A549 (cell line): ENCODE data around the gene ARHGEF6. TPM values are rescaled to one million over a fixed set of nuclear protein-coding genes. Genes with fewer than 3 reads are reported as not detected.
A peak's percentile ranks its signal among the peaks of the same experiment; 100 is the strongest.

Experiments used
- ATAC-seq, 2 experiments: fragments of 200-7000 bp in 1 of 2; fragments of >200 bp in 1 of 2; cut with Nextera tagmentation in 1 of 2; cut with Tn5 transposase in 1 of 2; 3 replicates each; pipeline versions ENCODE4 v1.8.0 to v1.9.1; 2018 to 2020; ENCODE audit warnings: mild to moderate bottlenecking in 1 of 2, moderate library complexity in 1 of 2
- CTCF ChIA-PET: fragments of 300-600 bp; sonication (Branson Sonifier 250); formaldehyde crosslinking; extraction: SDS; loops from one replicate; lab custom pipeline; 2021; ENCODE audit warnings: antibody characterized with exemption, inconsistent platforms; lab: Yijun Ruan, JAX
- POLR2A ChIA-PET: fragments of 350-600 bp; formaldehyde crosslinking; extraction: SDS; loops from one replicate; lab custom pipeline; 2021; ENCODE audit warnings: antibody characterized with exemption, inconsistent platforms; lab: Yijun Ruan, JAX
- DNase-seq, 2 experiments: peaks; one replicate each; pipeline versions ENCODE4 v3.0.0 to v3.0.0-alpha.2; 2011 to 2016; ENCODE audit warnings: low read depth in 1 of 2, low spot score in 1 of 2
- FAIRE-seq: peaks from 2 replicates; lab custom pipeline; 2011; peaks lifted over from hg19 to GRCh38; lab: Jason Lieb, UNC
- H3K27ac ChIP-seq, 2 experiments: fragments of >200 bp; sonication (Bioruptor Twin); formaldehyde crosslinking; 3 replicates each; pipeline ENCODE4 v1.5.1; 2016 to 2017
- H3K4me1 ChIP-seq: fragments of >200 bp; sonication (Bioruptor Twin); formaldehyde crosslinking; 3 replicates; pipeline ENCODE4 v1.6.1; 2016
- H3K4me2 ChIP-seq: fragments of >200 bp; sonication (Bioruptor Twin); formaldehyde crosslinking; 3 replicates; pipeline ENCODE4 v1.6.1; 2016
- H3K4me3 ChIP-seq: fragments of >200 bp; sonication (Bioruptor Twin); formaldehyde crosslinking; 3 replicates; pipeline ENCODE4 v1.5.1; 2016
- H3K9me3 ChIP-seq: fragments of >200 bp; sonication (Bioruptor Twin); formaldehyde crosslinking; 3 replicates; pipeline ENCODE4 v1.6.1; 2016
- CHD4 ChIP-seq: fragments of 200-600 bp; sonication (generic); IDR thresholded peaks from 2 replicates; pipeline ENCODE4 v1.6.1; 2016; ENCODE audit warnings: antibody characterized with exemption, mild to moderate bottlenecking, borderline replicate concordance
- EHF ChIP-seq: fragments of 250-450 bp; sonication (Bioruptor Pico); IDR thresholded peaks from 2 replicates; pipeline ENCODE4 v1.5.0; 2020; ENCODE audit warnings: mild to moderate bottlenecking
- EHMT2 ChIP-seq: fragments of 200-600 bp; sonication (generic); IDR thresholded peaks from 2 replicates; pipeline ENCODE4 v1.6.1; 2016; ENCODE audit warnings: antibody characterized with exemption, low read depth, mild to moderate bottlenecking, moderate library complexity
- EP300 ChIP-seq, 2 experiments: fragments of >200 bp; sonication (Bioruptor Twin); formaldehyde crosslinking; IDR thresholded peaks; 2 replicates in 1 of 2; 3 replicates in 1 of 2; pipeline ENCODE4 v1.6.1; 2016 to 2017
- ESRRA ChIP-seq: fragments of 150-350 bp; IDR thresholded peaks from 2 replicates; pipeline ENCODE4 v1.6.1; 2014; ENCODE audit warnings: mild to moderate bottlenecking, low read length, borderline replicate concordance
- FOXS1 ChIP-seq: fragments of 250-450 bp; sonication (Bioruptor Pico); IDR thresholded peaks from 2 replicates; pipeline ENCODE4 v1.5.0; 2020; ENCODE audit warnings: mild to moderate bottlenecking, moderate library complexity
- HOXA7 ChIP-seq: fragments of 250-450 bp; sonication (Bioruptor Pico); IDR thresholded peaks from 2 replicates; pipeline ENCODE4 v1.5.0; 2020; ENCODE audit warnings: mild to moderate bottlenecking, moderate library complexity
- HOXB13 ChIP-seq: fragments of 250-450 bp; sonication (Bioruptor Pico); IDR thresholded peaks from 2 replicates; pipeline ENCODE4 v1.5.0; 2020; ENCODE audit warnings: low read depth, mild to moderate bottlenecking, moderate library complexity
- KDM1A ChIP-seq: fragments of 200-600 bp; sonication (generic); IDR thresholded peaks from 2 replicates; pipeline ENCODE4 v1.6.1; 2016; ENCODE audit warnings: low read depth, mild to moderate bottlenecking
- KDM5A ChIP-seq: fragments of 200-600 bp; sonication (generic); IDR thresholded peaks from 2 replicates; pipeline ENCODE4 v1.6.1; 2016; ENCODE audit warnings: antibody characterized with exemption, mild to moderate bottlenecking
- MAFK ChIP-seq: fragments of 450-650 bp; IDR thresholded peaks from 2 replicates; pipeline ENCODE4 v1.6.1; 2014; ENCODE audit not compliant: partially characterized antibody
- MAZ ChIP-seq: fragments of 150-350 bp; IDR thresholded peaks from 2 replicates; pipeline ENCODE4 v1.6.1; 2014; ENCODE audit warnings: antibody characterized with exemption, low read depth, low read length, borderline replicate concordance
- NPAS2 ChIP-seq: fragments of 250-450 bp; sonication (Bioruptor Pico); IDR thresholded peaks from 2 replicates; pipeline ENCODE4 v1.8.0; 2022; ENCODE audit warnings: mild to moderate bottlenecking, moderate library complexity, borderline replicate concordance
- NR3C1 ChIP-seq: fragments of >200 bp; sonication (Bioruptor Twin); formaldehyde crosslinking; IDR thresholded peaks from 3 replicates; pipeline ENCODE4 v1.6.1; 2017
- PHF8 ChIP-seq: fragments of 200-600 bp; sonication (generic); IDR thresholded peaks from 2 replicates; pipeline ENCODE4 v1.6.1; 2016; ENCODE audit warnings: low read depth, mild to moderate bottlenecking, antibody characterized with exemption, moderate library complexity, borderline replicate concordance
- POLR2A ChIP-seq: IDR thresholded peaks from 2 replicates; pipeline ENCODE4 v1.6.1; 2012; ENCODE audit warnings: mild to moderate bottlenecking, low read length
- POLR2AphosphoS2 ChIP-seq: conservative IDR thresholded peaks from 2 replicates; pipeline ENCODE4 v1.6.1; 2012; ENCODE audit warnings: low read length, improper control_type of control experiment, inconsistent platforms
- RAD21 ChIP-seq, 2 experiments: fragments of >200 bp in 1 of 2; sonication (Bioruptor Twin) in 1 of 2; formaldehyde crosslinking in 1 of 2; IDR thresholded peaks in 1 of 2; conservative IDR thresholded peaks in 1 of 2; 2 replicates in 1 of 2; 3 replicates in 1 of 2; pipeline ENCODE4 v1.6.1; 2012 to 2018; ENCODE audit warnings: inconsistent platforms in 1 of 2
- TFCP2L1 ChIP-seq: fragments of 250-450 bp; sonication (Bioruptor Pico); IDR thresholded peaks from 2 replicates; pipeline ENCODE4 v1.5.0; 2021; ENCODE audit warnings: mild to moderate bottlenecking
- ZFP36 ChIP-seq: fragments of 450-650 bp; IDR thresholded peaks from 2 replicates; pipeline ENCODE4 v1.6.1; 2014; ENCODE audit warnings: borderline replicate concordance; ENCODE audit not compliant: partially characterized antibody
- ZSCAN20 ChIP-seq: fragments of 250-450 bp; sonication (Bioruptor Pico); IDR thresholded peaks from 2 replicates; pipeline ENCODE4 v1.8.0; 2022; ENCODE audit warnings: mild to moderate bottlenecking, moderate library complexity
- WGBS: methylation state at CpG from one replicate; pipeline ENCODE4 v1.1.6; 2017; ENCODE audit errors: missing lambda C conversion rate; 5-methylcytosine and 5-hydroxymethylcytosine counted together
- polyA plus RNA-seq, 4 experiments: library from polyadenylated mRNA; depleted of rRNA in 3 of 4; stranded (reverse); fragments of >200 nt; fragmentation: RNase III in 1 of 4; extraction: RNeasy Plus Mini Kit Qiagen cat#74134 plus additional on column Dnase treatment in 1 of 4; gene quantifications; 2 replicates in 3 of 4; 3 replicates in 1 of 4; pipeline ENCODE4 v1.2.3, GENCODE V29; 2011 to 2017
- TF ChIP-seq, protein P1 (sequence below): IDR thresholded peaks from 2 replicates; pipeline ENCODE4 v1.6.1; 2012
- TF ChIP-seq, protein P2 (sequence below): fragments of 150-350 bp; IDR thresholded peaks from 2 replicates; pipeline ENCODE4 v1.6.1; 2014; ENCODE audit warnings: low read depth, mild to moderate bottlenecking, low read length
- TF ChIP-seq, protein P3 (sequence below): fragments of 200-600 bp; sonication (generic); IDR thresholded peaks from 2 replicates; pipeline ENCODE4 v1.6.1; 2016; ENCODE audit warnings: antibody characterized with exemption, mild to moderate bottlenecking, moderate library complexity
- TF ChIP-seq, protein P4 (sequence below): IDR thresholded peaks from 2 replicates; pipeline ENCODE4 v1.6.1; 2012; ENCODE audit warnings: low read depth, borderline replicate concordance
- TF ChIP-seq, protein P5 (sequence below): fragments of >200 bp; sonication (Bioruptor Twin); formaldehyde crosslinking; IDR thresholded peaks from 2 replicates; pipeline ENCODE4 v1.6.1; 2016

The ARHGEF6 gene
- polyA plus RNA-seq, 2 of the 4 experiments (the other 2 are of a cell fraction), result 0.10 to 0.30 TPM

DNA sequence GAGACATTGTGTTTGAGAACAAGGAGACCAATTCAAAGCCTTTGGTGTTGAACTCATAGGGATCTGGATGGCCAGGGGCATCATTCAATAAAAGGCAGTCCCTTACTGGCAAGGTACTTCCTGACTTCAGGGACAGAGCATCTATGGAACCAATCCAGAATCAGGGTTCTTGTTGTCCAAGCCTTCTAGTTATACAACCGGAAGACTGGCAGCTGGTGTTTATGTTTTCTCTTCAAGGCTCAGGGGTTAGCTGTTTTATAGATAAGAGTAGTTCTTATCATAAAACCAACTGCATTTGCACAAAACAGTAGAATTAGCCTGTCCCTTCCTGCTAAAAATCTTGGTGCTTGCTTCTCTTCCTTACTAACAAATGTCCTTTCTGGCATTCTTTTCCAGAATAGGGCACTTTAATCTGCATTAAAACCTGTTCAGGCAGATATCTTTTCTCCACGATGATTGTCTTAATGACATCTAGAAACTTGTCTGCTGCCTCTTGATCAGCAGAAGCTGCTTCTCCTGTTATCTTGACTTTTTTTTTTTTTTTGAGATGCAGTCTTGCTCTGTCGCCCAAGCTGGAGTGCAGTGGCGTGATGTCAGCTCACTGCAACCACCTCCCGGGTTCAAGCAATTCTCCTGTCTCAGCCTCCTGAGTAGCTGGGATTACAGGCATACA lies 38.4 kb upstream of the ARHGEF6 start:
- DNase-seq (no peak), ATAC-seq (no peak), FAIRE-seq (no peak)
- H3K4me1 ChIP-seq, result no peaks in the 10 kb centered on the region
- no peak overlapping the region for H3K4me3 ChIP-seq
- CTCF ChIA-PET, result no interaction called here
- no peak overlapping the region for H3K4me2 ChIP-seq
- TF ChIP-seq, protein P1, sequence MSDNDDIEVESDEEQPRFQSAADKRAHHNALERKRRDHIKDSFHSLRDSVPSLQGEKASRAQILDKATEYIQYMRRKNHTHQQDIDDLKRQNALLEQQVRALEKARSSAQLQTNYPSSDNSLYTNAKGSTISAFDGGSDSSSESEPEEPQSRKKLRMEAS, result no peak
- TF ChIP-seq POLR2AphosphoS2, result no peak
- TF ChIP-seq POLR2A, result no peak
- TF ChIP-seq PHF8, result no peak
- TF ChIP-seq EHF (CRISPR knock-in tag), result no peak
- TF ChIP-seq, protein P2, sequence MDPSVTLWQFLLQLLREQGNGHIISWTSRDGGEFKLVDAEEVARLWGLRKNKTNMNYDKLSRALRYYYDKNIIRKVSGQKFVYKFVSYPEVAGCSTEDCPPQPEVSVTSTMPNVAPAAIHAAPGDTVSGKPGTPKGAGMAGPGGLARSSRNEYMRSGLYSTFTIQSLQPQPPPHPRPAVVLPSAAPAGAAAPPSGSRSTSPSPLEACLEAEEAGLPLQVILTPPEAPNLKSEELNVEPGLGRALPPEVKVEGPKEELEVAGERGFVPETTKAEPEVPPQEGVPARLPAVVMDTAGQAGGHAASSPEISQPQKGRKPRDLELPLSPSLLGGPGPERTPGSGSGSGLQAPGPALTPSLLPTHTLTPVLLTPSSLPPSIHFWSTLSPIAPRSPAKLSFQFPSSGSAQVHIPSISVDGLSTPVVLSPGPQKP, result no peak
- TF ChIP-seq, protein P3, sequence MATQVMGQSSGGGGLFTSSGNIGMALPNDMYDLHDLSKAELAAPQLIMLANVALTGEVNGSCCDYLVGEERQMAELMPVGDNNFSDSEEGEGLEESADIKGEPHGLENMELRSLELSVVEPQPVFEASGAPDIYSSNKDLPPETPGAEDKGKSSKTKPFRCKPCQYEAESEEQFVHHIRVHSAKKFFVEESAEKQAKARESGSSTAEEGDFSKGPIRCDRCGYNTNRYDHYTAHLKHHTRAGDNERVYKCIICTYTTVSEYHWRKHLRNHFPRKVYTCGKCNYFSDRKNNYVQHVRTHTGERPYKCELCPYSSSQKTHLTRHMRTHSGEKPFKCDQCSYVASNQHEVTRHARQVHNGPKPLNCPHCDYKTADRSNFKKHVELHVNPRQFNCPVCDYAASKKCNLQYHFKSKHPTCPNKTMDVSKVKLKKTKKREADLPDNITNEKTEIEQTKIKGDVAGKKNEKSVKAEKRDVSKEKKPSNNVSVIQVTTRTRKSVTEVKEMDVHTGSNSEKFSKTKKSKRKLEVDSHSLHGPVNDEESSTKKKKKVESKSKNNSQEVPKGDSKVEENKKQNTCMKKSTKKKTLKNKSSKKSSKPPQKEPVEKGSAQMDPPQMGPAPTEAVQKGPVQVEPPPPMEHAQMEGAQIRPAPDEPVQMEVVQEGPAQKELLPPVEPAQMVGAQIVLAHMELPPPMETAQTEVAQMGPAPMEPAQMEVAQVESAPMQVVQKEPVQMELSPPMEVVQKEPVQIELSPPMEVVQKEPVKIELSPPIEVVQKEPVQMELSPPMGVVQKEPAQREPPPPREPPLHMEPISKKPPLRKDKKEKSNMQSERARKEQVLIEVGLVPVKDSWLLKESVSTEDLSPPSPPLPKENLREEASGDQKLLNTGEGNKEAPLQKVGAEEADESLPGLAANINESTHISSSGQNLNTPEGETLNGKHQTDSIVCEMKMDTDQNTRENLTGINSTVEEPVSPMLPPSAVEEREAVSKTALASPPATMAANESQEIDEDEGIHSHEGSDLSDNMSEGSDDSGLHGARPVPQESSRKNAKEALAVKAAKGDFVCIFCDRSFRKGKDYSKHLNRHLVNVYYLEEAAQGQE, result no peak
- H3K27ac ChIP-seq, result no peak overlapping the region
- POLR2A ChIA-PET, result no interaction called here
- WGBS, result 92% methylated on average over 5 of the region's 5 CpGs
- no peaks in the 10 kb centered on the region for H3K9me3 ChIP-seq

DNA sequence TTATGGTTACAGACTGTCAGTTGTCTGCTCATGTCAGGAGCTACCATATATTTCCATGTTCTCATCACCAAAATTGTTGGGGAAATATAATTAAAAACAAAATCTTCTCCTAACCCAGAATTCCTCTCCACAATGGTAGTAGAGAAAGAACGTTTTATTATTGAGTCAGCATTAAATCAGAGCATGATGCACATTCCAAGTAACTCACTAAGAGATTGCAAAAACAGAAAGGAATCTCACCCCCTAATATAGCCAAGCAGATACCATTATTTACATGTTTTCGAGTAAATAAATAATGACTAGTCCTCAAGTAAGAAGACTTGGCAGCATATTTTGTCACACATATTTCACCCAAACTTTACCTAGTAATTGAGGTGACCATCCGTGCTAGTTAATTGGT lies 36.2 kb upstream of the ARHGEF6 start:
- whole genome bisulfite sequencing, result 35% methylated on average over 3 of the region's 3 CpGs
- FAIRE-seq, result no peak
- no peaks in the 10 kb centered on the region for H3K9me3 ChIP-seq
- H3K27ac ChIP-seq, result no peak overlapping the region
- no peak overlapping the region for H3K4me2 ChIP-seq
- CTCF ChIA-PET, result no interaction called here
- no peak for DNase-seq
- no peaks in the 10 kb centered on the region for H3K4me1 ChIP-seq
- no peak for ATAC-seq
- POLR2A ChIA-PET, result no interaction called here
- TF ChIP-seq NPAS2 (CRISPR knock-in tag), result no peak
- no peak for TF ChIP-seq CHD4
- TF ChIP-seq, protein P1, result no peak
- TF ChIP-seq MAFK, result peak; percentile 75
- TF ChIP-seq, protein P4, sequence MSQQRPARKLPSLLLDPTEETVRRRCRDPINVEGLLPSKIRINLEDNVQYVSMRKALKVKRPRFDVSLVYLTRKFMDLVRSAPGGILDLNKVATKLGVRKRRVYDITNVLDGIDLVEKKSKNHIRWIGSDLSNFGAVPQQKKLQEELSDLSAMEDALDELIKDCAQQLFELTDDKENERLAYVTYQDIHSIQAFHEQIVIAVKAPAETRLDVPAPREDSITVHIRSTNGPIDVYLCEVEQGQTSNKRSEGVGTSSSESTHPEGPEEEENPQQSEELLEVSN, result no peak
- no peak for TF ChIP-seq TFCP2L1
- TF ChIP-seq MAZ, result no peak
- H3K4me3 ChIP-seq, result no peak overlapping the region

DNA sequence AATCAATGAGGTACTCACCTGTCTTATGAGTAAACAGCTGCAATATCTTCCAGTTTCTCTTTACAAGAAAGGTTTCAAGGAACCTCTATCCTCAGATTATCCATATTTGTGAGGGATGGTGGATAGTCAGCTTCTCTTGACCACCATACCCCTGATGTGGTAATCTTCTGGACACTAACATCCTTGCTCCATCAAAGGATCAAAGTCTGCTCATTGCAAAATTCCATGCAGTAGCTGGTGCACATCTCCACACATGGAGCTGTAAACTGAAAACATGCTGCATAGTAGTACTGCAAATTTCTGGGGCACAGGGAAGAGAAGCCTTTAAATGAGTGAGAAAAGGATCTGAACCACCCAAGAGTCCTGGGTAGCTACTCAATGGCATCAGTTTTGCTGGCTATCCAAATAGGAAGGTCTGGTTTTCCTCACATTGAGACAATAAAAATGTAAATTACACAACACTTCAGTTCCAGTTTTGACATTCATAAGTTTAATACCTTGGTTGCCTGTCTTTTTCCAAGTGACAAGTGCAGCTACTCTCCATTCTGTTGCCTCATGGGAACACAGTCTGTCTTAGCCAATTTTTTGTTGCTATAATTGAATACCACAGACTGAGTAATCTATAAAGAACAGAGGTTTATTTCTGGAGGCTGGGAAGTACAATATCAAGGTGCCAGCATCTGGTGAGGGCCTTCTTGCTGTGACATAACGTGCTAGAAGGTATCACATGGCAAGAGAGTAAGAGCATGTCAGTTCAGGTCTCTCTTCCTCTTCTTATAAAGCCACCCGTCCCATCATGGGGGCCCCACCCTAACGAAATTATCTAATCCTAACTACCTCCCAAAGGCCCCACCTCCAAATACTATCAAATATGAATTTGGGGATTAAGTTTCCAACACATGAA lies 34.4 kb upstream of the ARHGEF6 start:
- DNase-seq, result no peak
- Histone ChIP-seq H3K27ac (no peak overlapping the region), H3K9me3 (no peaks in the 10 kb centered on the region), H3K4me3 (no peak overlapping the region), H3K4me1 (no peaks in the 10 kb centered on the region), H3K4me2 (no peak overlapping the region)
- ChIA-PET CTCF (no interaction called here), POLR2A (no interaction called here)
- FAIRE-seq, result no peak
- ATAC-seq, result no peak
- 37% methylated on average over 3 of the region's 3 CpGs for WGBS
- TF ChIP-seq FOXS1 (CRISPR knock-in tag) (no peak), RAD21 (conservative IDR thresholded peaks at IDR 0.05 in 1 of 2, IDR thresholded peaks at IDR 0.05 in 1 of 2) (no peak), CHD4 (no peak), EP300 (IDR thresholded peaks at IDR 0.05) (no peak), NR3C1 (no peak), ESRRA (no peak), EHMT2 (no peak), ZSCAN20 (CRISPR knock-in tag) (no peak), KDM1A (no peak), KDM5A (no peak), HOXA7 (CRISPR knock-in tag) (no peak), ZFP36 (no peak), HOXB13 (CRISPR knock-in tag) (no peak)
- TF ChIP-seq, protein P5, sequence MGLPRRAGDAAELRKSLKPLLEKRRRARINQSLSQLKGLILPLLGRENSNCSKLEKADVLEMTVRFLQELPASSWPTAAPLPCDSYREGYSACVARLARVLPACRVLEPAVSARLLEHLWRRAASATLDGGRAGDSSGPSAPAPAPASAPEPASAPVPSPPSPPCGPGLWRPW, result no peak
- TF ChIP-seq, protein P4, result no peak
